Suppressor macrophage treated with lipopolysaccharide for 4 hours (primary cell): ENCODE data around the gene PXDC1.
A peak's percentile ranks its signal among the peaks of the same experiment; 100 is the strongest.
"Not testable (repeated sequence)": the region's sequence is repeated elsewhere in the genome, so short reads cannot be mapped to it uniquely, and the experiment has no call there.

Experiments used
- DNase-seq: peaks from one replicate; pipeline ENCODE4 v3.0.0-alpha.2; 2020

PXDC1 gene

GRCh38 chr6:3707751-3708412 lies 43.6 kb downstream of the PXDC1 start:
- no peak for DNase-seq

DNA sequence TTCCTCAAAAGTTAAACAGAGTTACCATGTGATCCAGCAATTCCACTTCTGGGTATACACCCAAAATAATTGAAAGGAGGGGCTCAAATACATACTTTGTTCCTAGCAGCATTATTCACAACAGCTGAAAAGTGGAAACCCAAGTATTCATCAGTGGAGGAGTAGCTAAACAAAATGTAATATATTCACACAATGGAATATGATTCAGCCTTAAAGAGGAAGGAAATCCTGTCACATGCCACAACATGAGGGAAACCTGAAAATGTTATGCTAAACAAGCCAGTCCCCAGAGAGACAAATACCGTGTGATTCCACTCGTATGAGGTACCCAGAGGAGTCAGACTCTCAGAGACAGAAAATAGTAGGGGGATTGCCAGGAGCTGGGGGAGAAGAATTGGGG lies 44.5 kb downstream of the PXDC1 start:
- DNase-seq: peak; percentile 55

DNA sequence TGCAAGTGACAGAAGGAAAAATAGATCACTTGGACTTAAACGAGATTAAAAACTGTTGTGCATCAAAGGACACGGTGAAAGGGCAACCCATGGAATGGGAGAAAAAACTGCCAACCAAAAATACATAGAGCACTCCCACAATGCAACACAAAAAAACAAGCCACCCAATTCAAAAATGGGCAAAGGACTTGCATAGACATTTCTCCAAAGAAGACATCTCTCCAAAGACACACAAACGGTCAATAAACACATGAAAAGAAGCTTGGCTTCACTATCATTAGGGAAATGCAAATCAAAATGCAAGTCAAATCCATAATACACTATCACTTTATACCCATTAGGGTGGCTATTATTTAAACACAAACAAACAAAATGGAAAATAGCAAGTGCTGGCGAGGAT lies 45.0 kb downstream of the PXDC1 start:
- DNase-seq: no peak

- no peak for DNase-seq
Observed at GRCh38 chr6:3701631-3702030, 49.9 kb downstream of the PXDC1 start.

DNA sequence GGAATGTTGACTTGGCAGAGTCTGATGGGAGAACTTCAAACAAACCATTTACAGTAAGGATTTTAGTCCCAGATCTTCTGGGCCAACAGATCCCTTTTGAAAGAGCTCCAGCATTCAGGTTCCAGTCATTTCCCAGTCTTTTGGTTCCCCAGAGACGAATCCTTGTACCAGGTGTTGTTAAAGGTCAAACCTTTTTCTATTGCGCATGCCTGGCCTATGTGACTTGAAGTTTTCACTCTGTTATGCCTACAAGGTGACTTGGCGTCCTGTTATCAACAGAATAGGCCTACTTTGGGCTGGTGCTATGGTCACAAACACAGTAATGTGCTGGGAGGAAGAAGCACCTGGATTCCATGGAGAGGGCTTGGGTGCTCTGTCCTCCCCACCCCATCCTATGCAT lies 52.3 kb downstream of the PXDC1 start:
- no peak for DNase-seq

DNA sequence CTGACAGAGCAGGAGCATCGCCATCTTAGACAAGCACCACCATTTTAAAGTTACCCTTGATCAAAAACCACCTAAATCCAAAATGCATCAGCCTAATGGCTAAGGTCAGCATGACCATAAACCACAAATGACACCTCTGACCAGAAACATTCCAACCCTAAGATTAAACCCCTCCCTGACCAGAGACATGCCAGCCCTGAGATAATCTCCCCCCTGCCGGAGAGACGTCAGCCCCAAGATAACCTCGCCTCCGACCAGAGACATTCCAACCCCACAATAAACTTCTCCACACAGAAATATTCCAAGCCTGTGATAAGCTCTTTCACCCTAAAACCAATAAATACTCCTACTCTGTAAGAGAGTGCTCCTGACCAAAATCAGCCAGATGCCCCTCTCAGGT lies 53.5 kb downstream of the PXDC1 start:
- DNase-seq: no peak

- DNase-seq: peak; percentile 18
Observed at GRCh38 chr6:3697609-3698008, 53.9 kb downstream of the PXDC1 start.

GRCh38 chr6:3696525-3697088 lies 54.9 kb downstream of the PXDC1 start:
- DNase-seq: no peak

- no peak for DNase-seq
Observed at GRCh38 chr6:3695065-3695817, 56.3 kb downstream of the PXDC1 start.

DNA sequence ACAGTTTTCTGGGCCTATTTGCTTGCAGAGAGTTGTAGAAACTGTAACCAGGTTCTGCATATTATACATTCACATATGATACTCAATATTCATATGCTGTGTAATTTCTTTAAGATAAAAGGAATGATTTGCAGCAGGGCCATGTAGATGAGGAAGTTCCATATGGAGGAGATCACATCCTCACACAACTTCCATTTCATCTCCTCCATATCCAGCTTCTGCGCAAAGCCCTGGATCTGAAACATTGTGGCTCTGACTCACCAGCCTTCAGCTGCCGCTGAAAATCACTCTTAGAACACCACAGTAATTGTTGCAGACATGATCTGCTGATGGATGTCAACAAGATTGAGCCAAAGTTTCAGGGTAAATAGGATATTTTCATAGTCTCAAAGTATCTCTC lies 57.7 kb downstream of the PXDC1 start:
- DNase-seq: no peak

- no peak for DNase-seq
Observed at GRCh38 chr6:3690506-3690905, 61.0 kb downstream of the PXDC1 start.

DNA sequence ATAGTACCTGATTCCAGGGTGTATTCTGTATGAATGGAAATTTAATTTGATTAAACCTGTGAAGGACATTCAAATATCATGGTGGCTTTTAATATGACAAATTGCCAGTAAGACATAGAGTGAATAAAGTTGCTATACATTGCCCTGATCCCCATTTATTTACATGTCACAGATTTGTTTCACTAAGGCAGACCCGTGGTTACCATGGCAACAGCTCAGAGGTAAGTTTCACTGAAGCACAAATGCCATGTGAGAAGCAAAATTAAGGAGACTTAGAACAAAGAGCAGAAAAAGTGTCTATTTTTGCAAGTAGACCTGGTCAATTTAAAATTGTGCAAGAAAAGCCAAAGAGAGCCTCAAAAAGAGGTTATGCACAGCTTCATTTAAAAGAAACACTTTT lies 63.7 kb downstream of the PXDC1 start:
- DNase-seq: no peak

GRCh38 chr6:3683331-3683730 lies 68.2 kb downstream of the PXDC1 start:
- DNase-seq: no peak

- DNase-seq: no peak
Observed at GRCh38 chr6:3678946-3679345, 72.6 kb downstream of the PXDC1 start.

GRCh38 chr6:3677751-3678150 lies 73.8 kb downstream of the PXDC1 start:
- DNase-seq: not testable (repeated sequence)

DNA sequence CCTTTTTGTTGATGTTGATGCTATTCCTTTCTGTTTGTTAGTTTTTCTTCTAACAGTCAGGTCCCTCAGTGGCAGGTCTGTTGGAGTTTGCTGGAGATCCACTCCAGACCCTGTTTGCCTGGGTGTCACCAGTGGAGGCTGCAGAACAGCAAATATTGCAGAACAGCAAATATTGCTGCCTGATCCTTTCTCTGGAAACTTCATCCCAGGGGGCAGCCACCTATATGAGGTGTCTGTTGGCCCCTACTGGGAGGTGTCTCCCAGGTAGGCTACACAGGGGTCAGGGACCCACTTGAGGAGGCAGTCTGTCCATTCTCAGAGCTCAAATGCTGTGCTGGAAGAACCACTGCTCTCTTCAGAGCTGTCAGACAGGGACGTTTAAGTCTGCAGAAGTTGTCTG lies 74.2 kb downstream of the PXDC1 start:
- DNase-seq: not testable (repeated sequence)
